ENCODE results near the gene TMEM134.
"Not testable (repeated sequence)": the region's sequence is repeated elsewhere in the genome, so short reads cannot be mapped to it uniquely, and the experiment has no call there.

Gene TMEM134

DNA sequence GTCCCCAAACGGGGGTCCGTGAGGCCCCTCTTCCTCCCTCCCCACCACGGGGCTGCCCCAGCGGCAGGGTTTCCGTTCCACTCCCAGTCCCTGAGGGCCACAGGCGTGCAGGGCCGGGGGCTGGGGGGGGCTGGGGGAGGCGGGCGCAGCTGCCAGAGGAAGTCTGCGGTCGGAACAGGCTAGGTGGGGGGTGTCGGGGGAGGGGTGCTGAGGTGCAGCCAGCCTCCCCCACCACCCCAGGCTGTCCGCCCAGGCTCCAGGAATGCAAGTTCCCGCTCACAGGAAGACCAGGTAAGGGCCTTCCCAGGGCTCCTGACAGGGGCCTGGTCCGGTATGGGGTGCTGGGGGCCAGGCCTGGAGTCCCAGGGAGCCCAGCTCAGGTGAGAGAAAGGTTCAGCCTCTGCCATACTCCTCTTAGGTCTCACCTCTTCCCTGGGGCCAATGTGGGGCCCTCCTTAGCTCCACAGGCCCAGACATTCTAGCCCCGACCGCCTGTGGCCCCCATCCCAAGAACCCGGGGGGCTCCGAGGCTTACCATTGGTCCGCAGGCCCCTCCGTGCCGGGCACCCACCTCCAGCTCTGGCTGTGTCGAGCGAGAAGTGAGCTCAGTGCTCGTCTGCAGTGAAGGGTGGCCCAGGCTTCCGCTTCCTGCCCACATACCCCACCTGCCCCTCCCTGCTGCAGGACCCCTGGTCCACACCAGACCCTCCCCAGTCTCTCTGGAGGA lies 31.8 kb downstream of the TMEM134 start, which contains the start of gene PTPRCAP:
Gene PTPRCAP (minus strand): TSS at position 601 of the 727 bp plus-strand sequence. CDS start 63 bp downstream, at position 538.
- peak; percentile 62 for DNase-seq

DNA sequence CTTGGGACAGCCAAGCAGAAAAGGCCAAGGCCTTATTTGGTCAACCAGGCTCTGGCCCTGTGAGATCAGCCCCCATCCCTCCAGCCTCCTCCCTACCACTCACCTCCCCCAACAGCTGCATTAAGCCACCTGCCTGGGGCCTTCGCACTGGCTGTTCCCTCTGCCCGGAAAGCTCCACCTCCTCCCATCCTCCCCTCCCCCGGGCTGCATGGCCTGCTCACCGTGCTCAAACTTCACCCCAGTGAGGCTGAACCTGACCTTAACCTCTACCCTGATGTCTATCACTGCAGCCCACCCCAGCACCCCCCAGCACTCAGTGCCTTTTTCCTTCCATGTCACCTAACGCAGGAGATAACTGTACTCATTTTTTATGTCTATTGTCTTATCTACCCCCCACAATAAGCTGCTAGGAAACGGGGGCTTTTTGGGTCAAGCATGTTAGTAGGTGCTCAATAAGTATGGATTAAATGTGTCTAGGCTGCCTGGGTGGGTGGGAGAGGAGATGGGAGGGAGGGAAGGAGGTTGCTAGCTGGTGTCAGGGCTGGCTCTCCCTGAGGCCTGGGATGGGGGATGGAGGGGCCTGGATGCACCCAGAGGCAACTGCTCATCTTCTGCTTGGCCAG lies 32.5 kb downstream of the TMEM134 start:
- DNase-seq: peak; percentile 44

DNA sequence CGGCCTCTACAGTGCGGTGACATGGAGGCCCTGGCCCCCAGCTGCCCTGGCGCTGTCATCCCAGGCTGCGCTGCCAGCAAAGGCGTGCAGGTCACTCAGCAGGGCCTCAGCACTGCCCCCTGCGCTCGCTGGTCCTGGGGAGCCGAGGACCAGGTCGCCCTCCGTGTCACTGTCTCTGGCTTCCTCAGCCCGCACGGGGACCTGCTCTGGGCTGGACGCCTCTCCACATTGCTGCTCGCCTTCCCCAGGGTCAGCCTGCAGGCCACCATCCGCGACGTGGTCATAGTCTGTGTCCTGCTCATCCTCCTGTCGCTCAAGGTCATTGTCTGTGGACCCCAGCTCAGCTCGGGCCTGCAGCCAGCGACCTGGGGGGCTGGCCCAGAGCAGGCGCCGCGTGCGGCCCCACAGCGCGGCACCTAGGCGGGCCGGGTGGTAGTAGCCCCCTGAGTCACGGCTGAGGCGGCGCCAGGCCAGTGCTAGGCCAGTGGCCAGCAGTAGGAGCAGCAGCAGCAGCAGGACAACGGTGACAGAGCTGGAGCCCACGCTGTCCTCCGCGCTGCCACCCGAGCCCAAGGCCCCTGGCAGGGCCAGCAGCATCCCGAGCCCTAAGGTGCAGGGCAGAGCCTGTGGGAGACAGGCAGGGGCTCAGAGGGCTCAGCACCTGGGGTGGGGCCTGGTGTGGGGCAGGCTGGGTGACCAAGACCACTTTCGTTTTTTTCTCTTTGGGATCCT lies 33.2 kb downstream of the TMEM134 start:
- DNase-seq: no peak

DNA sequence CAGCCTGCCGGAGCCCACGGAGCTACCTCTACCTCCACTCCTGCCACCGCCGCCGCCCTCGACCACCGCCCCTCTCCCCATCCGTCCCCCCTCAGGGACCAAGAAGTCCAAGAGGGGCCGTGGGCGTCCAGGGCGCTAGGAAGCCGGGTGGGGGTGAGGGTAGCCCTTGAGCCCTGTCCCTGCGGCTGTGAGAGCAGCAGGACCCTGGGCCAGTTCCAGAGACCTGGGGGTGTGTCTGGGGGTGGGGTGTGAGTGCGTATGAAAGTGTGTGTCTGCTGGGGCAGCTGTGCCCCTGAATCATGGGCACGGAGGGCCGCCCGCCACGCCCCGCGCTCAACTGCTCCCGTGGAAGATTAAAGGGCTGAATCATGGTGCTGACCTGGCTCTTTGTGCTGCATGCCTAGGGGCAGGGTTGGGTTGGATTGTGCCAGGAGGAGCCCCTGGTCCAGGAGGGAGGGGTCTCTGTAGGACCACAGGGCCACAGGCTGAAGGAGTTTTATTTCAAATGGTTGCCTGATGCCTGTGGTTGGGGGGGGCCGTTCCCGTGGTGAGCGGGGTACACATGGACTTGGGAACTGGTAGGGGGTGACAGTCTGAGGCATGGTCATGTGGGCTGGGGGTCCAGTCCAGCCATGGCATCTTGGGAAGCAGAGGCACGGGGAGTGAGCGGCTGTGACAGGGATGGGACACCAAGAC lies 33.9 kb downstream of the TMEM134 start:
- no peak for DNase-seq

DNA sequence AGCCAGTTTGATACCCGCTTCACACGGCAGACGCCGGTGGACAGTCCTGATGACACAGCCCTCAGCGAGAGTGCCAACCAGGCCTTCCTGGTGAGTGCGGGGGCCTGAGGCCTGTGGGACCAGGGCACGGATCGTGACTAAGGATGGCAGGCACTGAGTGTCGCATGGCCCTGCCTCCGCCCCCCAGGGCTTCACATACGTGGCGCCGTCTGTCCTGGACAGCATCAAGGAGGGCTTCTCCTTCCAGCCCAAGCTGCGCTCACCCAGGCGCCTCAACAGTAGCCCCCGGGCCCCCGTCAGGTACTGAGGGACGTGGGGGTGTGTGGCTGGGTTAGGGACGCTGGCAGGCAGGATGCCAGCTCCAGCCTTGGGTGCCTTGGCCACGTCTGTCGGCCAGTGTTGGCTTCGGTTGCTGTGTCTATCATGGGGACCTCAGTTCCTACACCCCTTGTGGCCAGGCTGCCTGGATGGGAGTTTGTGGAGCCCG lies 34.6 kb downstream of the TMEM134 start:
- no peak for DNase-seq

DNA sequence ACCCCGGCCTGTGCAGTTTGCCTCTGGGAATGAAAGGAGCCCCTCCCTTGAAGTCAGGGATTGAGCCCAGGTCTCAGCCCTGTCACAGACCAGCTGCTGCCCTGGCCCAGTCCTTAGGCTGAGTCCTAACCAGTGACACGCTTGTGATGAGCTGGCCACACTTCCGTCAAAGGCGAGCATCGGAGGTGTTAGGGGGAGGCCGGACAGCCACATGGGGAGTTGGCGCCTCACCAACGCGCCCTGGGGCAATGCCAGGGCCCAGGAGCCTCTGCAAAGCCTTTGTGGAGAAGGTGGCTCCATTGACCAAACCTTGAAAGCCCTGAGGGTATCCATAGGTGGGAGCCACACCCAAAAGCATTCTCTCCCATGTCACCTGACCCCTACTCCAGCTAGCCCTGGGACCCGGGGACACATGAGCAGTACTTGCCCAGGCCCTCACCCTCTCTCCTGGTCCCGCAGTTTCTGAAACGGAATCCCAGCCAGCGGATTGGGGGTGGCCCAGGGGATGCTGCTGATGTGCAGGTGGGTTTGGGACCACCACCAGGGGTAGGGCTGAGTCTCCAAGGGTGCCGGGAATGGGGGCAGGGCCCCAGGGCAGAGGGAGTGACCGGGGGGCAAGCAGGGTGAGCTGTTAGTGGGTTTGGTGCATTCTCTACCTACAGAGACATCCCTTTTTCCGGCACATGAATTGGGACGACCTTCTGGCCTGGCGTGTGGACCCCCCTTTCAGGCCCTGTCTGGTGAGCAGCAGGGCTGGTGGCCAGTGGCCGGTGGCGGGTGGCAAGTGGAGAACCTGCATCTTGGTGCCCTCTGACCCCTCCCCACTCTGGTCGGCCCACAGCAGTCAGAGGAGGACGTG lies 35.3 kb downstream of the TMEM134 start:
- DNase-seq: no peak

DNA sequence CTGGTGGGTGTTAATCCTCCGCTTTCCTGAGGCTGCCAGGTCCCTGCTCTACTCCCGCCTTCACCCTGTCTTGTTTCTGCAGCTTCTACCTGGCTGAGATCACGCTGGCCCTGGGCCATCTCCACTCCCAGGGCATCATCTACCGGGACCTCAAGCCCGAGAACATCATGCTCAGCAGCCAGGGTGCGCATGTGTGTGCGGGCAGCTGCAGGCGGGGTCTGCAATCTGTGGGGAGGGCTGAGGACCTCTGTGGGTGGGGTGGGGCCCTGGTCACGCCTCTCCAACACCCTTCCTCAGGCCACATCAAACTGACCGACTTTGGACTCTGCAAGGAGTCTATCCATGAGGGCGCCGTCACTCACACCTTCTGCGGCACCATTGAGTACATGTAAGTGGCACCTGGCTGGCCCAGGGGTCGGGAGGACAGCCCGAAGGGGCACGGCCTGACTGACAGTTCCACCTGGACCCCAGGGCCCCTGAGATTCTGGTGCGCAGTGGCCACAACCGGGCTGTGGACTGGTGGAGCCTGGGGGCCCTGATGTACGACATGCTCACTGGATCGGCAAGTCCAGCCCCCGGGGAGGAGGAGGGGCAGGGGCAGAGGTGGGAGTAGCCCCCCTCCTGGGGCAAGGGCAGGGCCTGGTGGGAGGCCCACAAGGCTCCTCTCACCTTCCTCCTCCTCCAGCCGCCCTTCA lies 36.2 kb downstream of the TMEM134 start:
- DNase-seq: no peak

DNA sequence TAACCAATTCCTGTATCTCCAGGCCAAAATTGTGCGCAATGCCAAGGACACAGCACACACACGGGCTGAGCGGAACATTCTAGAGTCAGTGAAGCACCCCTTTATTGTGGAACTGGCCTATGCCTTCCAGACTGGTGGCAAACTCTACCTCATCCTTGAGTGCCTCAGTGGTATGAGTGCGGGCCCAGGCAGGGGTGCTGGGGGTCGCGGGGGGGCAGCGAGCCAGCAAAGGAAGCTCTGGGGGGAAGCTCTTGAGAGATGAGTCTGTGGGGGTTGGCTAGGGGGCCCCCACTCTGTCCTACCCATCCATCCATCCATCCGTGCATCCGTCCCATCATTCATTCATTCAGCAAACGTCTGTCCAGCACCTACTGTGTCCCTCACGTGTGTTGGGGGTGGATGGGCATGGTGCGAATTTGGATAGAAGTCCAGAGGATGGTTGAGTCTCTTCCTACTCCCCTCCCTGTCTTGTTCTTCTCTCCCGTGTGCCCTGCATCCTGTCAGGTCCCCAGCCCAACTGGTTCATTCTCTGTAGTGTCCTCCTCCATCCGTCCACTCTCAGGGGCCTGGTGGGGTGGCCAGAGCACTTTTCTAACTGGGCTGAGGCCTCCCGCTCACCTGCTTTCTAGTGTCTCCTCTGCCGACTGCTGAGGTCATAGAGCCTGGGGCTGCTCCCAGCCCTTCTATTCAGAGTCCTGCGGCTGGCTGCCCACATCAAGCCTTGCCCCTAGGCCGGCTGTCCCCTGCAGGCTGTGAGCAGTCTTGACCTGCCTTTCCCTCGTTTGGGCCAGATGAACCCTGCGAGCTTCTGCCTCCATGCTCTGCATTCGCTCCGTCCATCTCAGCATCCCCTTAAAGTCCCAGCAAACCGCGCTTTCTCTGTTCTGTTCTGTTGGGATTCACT lies 37.5 kb downstream of the TMEM134 start:
- DNase-seq: no peak

DNA sequence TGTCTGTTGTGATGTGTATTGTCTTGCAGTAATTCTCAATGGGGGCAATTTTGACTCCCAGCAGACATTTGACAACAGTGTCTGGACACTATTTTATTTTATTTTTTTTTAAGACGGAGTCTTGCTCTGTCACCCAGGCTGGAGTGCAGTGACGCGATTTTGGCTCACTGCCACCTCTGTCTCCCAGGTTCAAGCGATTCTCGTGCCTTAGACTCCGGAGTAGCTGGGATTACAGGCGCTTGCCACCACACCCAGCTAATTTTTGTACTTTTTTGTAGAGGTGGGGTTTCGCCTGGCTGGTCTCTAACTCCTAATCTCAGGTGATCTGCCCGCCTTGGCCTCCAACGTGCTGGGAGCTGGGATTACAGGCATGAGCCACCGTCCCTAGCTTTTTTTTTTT lies 39.3 kb downstream of the TMEM134 start:
- no peak for DNase-seq

DNA sequence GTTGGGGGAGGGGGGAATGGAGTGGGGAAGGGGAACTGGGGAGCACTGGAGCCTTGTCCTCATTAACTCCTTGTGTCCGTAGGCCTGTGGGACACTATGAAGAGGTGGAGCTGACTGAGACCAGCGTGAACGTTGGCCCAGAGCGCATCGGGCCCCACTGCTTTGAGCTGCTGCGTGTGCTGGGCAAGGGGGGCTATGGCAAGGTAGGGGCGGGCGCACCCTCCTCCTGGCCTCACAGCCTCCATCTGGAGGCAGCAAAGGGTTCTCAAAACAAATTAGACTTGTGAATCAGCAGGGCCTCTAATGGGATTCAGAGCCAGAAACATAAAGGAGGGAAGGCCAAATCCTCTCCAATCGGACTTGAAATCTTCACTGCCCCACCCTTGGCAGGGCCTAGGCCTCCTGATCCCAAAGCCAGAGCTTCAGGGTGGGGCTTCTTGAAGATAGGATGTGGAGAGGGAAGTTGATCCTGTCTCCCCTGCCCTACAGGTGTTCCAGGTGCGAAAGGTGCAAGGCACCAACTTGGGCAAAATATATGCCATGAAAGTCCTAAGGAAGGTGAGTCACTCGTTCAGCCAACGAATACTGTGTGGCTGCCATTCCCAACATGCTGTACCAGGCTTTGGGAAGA lies 39.9 kb downstream of the TMEM134 start:
- DNase-seq: no peak

DNA sequence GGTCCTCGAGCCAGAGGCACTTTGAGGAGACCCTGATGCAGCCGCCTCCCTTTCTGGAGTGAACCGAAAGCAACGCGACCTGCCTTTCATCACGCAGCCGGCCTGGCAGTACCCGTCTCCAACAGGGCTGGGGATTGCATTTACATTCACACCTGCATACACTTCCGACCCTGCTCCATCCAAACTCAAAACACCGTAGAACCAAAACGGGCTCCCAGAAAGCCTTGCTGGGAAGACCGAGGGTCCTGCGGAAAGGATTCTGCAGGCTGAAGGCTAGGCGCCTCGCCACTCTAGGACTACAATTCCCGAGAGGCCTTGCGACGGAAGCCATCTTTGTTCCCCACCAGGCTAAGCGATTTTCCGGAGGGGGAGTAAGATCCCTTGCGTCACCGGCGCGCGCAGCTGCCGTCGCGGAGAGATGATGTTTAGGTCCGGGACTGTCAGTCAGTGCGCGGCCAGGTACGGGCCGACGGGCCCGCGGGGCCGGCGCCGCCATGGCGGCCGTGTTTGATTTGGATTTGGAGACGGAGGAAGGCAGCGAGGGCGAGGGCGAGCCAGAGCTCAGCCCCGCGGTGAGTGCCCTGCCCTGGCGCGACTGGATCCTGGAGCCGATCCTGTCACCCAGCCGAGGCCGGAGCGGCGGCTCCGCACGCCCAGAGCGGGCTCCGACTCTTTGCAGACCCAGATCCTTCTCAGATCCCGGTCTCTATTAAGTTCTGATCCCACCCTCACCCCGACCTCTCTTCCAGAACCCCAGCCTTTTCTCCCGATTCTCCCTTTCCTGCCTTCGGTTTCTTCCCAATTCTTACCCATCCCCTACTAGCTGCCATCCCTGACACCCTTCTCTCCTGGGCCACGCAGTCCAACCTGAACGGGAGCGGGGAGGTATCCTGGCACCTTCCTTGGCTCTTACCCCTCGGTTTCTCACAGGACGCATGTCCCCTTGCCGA lies 40.7 kb downstream of the TMEM134 start, which contains the start of gene RPS6KB2:
Gene RPS6KB2 (plus strand): TSS at position 443 of the 950 bp plus-strand sequence. CDS start 52 bp downstream, at position 495.
- DNase-seq: peak; percentile 99

DNA sequence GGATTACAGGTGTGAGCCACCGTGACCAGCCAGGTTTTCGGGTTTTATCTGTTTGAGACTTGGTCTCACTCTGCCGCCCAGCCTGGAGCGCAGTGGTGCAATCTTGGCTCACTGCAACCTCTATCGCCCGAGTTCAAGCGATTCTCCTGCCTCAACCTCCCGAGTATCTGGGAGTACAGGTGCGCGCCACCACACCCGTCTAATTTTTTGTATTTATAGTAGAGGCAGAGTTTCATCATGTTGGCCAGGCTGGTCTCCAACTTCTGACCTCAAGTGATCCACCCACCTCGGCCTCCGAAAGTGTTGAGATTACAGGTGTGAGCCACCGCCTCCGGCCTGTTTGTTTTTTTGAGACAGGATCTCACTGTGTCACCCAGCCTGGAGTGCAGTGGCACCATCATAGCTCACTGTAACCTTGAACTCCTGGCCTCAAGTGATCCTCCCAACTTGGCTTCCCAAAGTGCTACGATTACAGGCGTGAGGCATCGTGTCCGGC lies 41.6 kb downstream of the TMEM134 start:
- DNase-seq: not testable (repeated sequence)

DNA sequence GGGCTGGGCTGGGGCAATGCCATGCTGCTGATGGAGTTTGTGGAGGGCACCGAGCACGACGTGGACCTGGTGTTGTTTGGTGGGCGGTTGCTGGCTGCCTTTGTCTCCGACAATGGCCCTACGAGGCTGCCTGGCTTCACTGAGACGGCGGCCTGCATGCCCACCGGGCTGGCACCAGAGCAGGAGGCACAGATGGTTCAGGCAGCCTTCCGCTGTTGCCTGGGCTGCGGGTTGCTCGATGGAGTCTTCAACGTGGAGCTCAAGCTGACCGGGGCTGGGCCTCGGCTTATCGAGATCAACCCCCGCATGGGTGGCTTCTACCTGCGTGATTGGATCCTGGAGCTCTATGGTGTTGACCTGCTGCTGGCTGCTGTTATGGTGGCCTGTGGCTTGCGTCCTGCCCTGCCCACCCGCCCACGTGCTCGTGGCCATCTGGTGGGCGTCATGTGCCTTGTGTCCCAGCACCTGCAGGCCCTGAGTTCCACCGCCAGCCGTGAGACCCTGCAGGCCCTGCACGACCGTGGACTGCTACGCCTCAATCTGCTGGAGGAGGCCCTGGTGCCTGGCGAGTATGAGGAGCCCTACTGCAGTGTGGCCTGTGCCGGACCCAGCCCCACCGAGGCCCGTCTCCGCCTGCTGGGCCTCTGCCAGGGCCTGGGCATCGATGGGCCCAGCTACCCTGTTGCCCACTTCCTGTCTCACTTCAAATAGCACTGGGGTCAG lies 45.0 kb downstream of the TMEM134 start:
- no peak for DNase-seq

DNA sequence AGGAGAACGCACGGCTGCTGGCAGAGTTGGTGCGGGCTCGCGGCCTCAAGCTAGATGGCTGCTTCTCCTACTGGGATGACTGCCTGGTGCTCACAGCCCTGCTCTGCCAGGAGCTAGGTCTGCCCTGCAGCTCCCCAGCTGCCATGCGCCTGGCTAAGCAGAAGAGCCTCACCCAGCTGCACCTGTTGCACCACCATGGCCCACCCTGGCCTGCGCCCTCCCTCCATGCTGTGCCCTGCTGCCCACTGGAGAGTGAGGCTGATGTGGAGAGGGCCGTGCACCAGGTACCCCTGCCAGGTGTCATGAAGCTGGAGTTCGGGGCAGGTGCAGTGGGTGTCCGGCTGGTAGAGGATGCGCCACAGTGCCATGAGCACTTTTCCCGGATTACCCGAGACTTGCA lies 45.6 kb downstream of the TMEM134 start:
- DNase-seq: no peak

DNA sequence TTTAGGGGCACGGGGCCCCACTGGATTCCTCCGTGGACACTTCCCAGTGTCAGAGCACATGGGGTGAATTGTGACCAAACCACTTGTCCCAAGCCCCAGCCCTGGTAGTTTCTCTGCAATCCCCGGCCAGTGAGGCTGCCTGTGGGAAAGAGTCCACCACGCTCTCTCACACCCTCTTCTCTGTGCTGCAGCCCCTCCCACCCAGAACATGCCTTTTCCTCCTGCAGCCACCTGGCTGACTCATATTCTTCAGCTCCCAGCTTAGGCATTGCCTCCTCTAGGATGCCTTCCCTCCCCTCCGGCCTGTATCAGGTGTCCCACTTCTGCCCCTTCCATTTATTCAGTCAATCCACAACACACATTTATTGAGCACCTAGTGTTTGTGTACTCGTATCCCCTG lies 46.2 kb downstream of the TMEM134 start:
- no peak for DNase-seq

DNA sequence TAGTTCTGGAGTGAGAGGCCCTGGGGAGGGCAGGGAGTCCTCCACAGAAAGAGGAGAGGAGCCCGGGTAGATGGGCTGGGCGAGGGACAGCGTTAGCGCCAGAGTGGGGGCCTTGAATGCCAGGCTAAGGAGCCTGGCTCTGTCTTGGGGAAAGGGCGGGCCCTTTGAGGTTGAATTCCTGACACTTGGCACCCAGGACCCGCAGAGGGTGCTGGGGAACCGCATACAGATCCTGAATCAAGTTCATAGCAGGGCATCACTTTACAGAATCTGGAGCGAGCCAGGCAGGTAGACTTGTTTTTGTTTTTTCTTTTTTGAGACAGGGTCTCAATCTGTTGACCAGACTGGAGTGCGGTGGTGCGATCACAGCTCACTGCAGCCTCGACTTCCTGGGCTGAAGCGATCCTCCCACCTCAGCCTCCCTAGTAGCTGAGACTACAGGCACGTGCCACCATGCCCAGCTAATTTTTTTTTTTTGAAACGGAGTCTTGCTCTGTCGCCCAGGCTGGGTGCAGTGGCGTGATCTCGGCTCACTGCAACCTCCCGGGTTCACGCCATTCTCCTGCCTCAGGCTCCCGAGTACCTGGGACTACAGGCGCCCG lies 47.5 kb downstream of the TMEM134 start:
- DNase-seq: no peak
